Measurements from ENCODE around the gene ABHD17B. TPM values are rescaled to one million over a fixed set of nuclear protein-coding genes. Genes with fewer than 3 reads are reported as not detected.

Gene ABHD17B
- total and polyA plus RNA-seq, 10 of the 15 experiments (the other 5 are each of a cell fraction or from before 2014, with no cell fraction given) = 3.5 to 21.4 (median 16.6) TPM

DNA sequence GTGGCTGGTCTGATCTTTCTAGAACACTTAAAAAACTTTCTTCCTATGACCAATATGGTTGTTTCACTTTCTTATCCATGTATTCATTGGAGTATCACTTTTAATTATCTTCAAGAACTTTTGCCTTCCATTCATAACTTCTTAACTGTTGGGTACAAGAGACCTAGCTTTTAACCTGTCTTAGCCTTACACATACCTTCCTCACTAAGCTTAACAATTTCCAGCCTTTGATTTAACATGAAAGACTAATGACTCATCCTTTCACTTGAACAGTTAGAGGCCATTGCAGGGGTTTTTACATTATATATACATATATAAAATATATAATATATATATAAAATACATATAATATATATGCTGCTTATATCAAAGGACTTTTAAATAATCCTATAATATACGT, 57.9 kb downstream of the ABHD17B start (continued):
- TF ChIP-seq ZBED1 (IDR thresholded peaks at IDR 0.05; ENCODE audit: borderline replicate concordance) (no peak), TCF7 (IDR thresholded peaks at IDR 0.05; ENCODE audit: borderline replicate concordance) (no peak), SP1 (IDR thresholded peaks at IDR 0.05; ENCODE audit: low read depth, low read length) (no peak), ZNF384 (IDR thresholded peaks at IDR 0.05; ENCODE audit: borderline replicate concordance, low read depth, low read length) (no peak), CHD1 (IDR thresholded peaks at IDR 0.05; ENCODE audit: low read depth, low read length) (no peak), STAT1 (conservative IDR thresholded peaks at IDR 0.05) (no peak), RAD21 (IDR thresholded peaks at IDR 0.05; ENCODE audit: insufficient read depth, low read depth, low read length) (no peak), BCL11A (IDR thresholded peaks at IDR 0.05; ENCODE audit: low read depth, low read length) (no peak)
- TF ChIP-seq, protein P1, sequence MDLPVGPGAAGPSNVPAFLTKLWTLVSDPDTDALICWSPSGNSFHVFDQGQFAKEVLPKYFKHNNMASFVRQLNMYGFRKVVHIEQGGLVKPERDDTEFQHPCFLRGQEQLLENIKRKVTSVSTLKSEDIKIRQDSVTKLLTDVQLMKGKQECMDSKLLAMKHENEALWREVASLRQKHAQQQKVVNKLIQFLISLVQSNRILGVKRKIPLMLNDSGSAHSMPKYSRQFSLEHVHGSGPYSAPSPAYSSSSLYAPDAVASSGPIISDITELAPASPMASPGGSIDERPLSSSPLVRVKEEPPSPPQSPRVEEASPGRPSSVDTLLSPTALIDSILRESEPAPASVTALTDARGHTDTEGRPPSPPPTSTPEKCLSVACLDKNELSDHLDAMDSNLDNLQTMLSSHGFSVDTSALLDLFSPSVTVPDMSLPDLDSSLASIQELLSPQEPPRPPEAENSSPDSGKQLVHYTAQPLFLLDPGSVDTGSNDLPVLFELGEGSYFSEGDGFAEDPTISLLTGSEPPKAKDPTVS (IDR thresholded peaks at IDR 0.05; ENCODE audit: low read depth, low read length) = no peak
- TF ChIP-seq, protein P2, sequence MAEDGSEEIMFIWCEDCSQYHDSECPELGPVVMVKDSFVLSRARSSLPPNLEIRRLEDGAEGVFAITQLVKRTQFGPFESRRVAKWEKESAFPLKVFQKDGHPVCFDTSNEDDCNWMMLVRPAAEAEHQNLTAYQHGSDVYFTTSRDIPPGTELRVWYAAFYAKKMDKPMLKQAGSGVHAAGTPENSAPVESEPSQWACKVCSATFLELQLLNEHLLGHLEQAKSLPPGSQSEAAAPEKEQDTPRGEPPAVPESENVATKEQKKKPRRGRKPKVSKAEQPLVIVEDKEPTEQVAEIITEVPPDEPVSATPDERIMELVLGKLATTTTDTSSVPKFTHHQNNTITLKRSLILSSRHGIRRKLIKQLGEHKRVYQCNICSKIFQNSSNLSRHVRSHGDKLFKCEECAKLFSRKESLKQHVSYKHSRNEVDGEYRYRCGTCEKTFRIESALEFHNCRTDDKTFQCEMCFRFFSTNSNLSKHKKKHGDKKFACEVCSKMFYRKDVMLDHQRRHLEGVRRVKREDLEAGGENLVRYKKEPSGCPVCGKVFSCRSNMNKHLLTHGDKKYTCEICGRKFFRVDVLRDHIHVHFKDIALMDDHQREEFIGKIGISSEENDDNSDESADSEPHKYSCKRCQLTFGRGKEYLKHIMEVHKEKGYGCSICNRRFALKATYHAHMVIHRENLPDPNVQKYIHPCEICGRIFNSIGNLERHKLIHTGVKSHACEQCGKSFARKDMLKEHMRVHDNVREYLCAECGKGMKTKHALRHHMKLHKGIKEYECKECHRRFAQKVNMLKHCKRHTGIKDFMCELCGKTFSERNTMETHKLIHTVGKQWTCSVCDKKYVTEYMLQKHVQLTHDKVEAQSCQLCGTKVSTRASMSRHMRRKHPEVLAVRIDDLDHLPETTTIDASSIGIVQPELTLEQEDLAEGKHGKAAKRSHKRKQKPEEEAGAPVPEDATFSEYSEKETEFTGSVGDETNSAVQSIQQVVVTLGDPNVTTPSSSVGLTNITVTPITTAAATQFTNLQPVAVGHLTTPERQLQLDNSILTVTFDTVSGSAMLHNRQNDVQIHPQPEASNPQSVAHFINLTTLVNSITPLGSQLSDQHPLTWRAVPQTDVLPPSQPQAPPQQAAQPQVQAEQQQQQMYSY (CRISPR knock-in tag; IDR thresholded peaks at IDR 0.05) = no peak
- TF ChIP-seq, protein P3, sequence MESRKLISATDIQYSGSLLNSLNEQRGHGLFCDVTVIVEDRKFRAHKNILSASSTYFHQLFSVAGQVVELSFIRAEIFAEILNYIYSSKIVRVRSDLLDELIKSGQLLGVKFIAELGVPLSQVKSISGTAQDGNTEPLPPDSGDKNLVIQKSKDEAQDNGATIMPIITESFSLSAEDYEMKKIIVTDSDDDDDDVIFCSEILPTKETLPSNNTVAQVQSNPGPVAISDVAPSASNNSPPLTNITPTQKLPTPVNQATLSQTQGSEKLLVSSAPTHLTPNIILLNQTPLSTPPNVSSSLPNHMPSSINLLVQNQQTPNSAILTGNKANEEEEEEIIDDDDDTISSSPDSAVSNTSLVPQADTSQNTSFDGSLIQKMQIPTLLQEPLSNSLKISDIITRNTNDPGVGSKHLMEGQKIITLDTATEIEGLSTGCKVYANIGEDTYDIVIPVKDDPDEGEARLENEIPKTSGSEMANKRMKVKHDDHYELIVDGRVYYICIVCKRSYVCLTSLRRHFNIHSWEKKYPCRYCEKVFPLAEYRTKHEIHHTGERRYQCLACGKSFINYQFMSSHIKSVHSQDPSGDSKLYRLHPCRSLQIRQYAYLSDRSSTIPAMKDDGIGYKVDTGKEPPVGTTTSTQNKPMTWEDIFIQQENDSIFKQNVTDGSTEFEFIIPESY (IDR thresholded peaks at IDR 0.05) = no peak
